ENCODE measurements around the gene PRDM16.

The PRDM16 gene

GRCh38 chr1:3121401-3122210 lies 52.6 kb downstream of the PRDM16 start:
- no peak for ATAC-seq
- no peak for TF ChIP-seq RARB (CRISPR knock-in tag; IDR thresholded peaks at IDR 0.05)
- TF ChIP-seq ZNF8 (CRISPR knock-in tag; IDR thresholded peaks at IDR 0.05), result no peak
- no peak for TF ChIP-seq ZNF70 (CRISPR knock-in tag; IDR thresholded peaks at IDR 0.05)
- TF ChIP-seq OSR1 (CRISPR knock-in tag; IDR thresholded peaks at IDR 0.05), result no peak
- no peak for TF ChIP-seq PATZ1 (CRISPR knock-in tag; IDR thresholded peaks at IDR 0.05; ENCODE audit: borderline replicate concordance)
- no peak for TF ChIP-seq SNAI2 (CRISPR knock-in tag; IDR thresholded peaks at IDR 0.05)
- no peak for TF ChIP-seq ZFP3 (CRISPR knock-in tag; IDR thresholded peaks at IDR 0.05)
- TF ChIP-seq TOX (CRISPR knock-in tag; IDR thresholded peaks at IDR 0.05; ENCODE audit: borderline replicate concordance), result no peak
- TF ChIP-seq ARNTL (CRISPR knock-in tag; IDR thresholded peaks at IDR 0.05; ENCODE audit: borderline replicate concordance, low read depth), result no peak
- TF ChIP-seq TCF4 (CRISPR knock-in tag; IDR thresholded peaks at IDR 0.05; ENCODE audit: borderline replicate concordance), result no peak
- TF ChIP-seq ZNF565 (CRISPR knock-in tag; conservative IDR thresholded peaks at IDR 0.05; ENCODE audit: low read depth), result no peak
- TF ChIP-seq ZC3H10 (CRISPR knock-in tag; IDR thresholded peaks at IDR 0.05), result no peak
- no peak for TF ChIP-seq ZFP30 (CRISPR knock-in tag; IDR thresholded peaks at IDR 0.05)
- TF ChIP-seq POU6F1 (CRISPR knock-in tag; IDR thresholded peaks at IDR 0.05; ENCODE audit: borderline replicate concordance, low read depth), result no peak
- TF ChIP-seq TSHZ2 (CRISPR knock-in tag; IDR thresholded peaks at IDR 0.05), result no peak
- TF ChIP-seq ISL1 (CRISPR knock-in tag; IDR thresholded peaks at IDR 0.05), result no peak
- no peak for TF ChIP-seq CREB5 (CRISPR knock-in tag; IDR thresholded peaks at IDR 0.05; ENCODE audit: low read depth)

GRCh38 chr1:3122311-3122710 lies 53.3 kb downstream of the PRDM16 start:
- no peak for ATAC-seq

More at GRCh38 chr1:3122311-3122710, 53.3 kb downstream of the PRDM16 start:
- TF ChIP-seq TCF4 (CRISPR knock-in tag; IDR thresholded peaks at IDR 0.05; ENCODE audit: borderline replicate concordance), result no peak
- TF ChIP-seq RARB (CRISPR knock-in tag; IDR thresholded peaks at IDR 0.05), result no peak
- no peak for TF ChIP-seq OSR1 (CRISPR knock-in tag; IDR thresholded peaks at IDR 0.05)
- no peak for TF ChIP-seq TSHZ2 (CRISPR knock-in tag; IDR thresholded peaks at IDR 0.05)
- TF ChIP-seq ZFP30 (CRISPR knock-in tag; IDR thresholded peaks at IDR 0.05), result no peak
- no peak for TF ChIP-seq PATZ1 (CRISPR knock-in tag; IDR thresholded peaks at IDR 0.05; ENCODE audit: borderline replicate concordance)
- no peak for TF ChIP-seq CSRNP3 (CRISPR knock-in tag; IDR thresholded peaks at IDR 0.05)
- no peak for TF ChIP-seq CREB5 (CRISPR knock-in tag; IDR thresholded peaks at IDR 0.05; ENCODE audit: low read depth)
- TF ChIP-seq GLIS3 (CRISPR knock-in tag; IDR thresholded peaks at IDR 0.05), result no peak
- TF ChIP-seq SNAI2 (CRISPR knock-in tag; IDR thresholded peaks at IDR 0.05), result no peak
- TF ChIP-seq ISL1 (CRISPR knock-in tag; IDR thresholded peaks at IDR 0.05), result no peak
- no peak for TF ChIP-seq BACH2 (CRISPR knock-in tag; IDR thresholded peaks at IDR 0.05; ENCODE audit: borderline replicate concordance)
